Stimulated activated CD8-positive, alpha-beta memory T cell treated with anti-CD3 and anti-CD28 coated beads, Interleukin-2, amount 100 ng/mL, for 48 hours (primary cell): ENCODE results near the gene NPFFR1.
"Not testable (repeated sequence)": the region's sequence is repeated elsewhere in the genome, so short reads cannot be mapped to it uniquely, and the experiment has no call there.

Experiments used
- DNase-seq, 2 donors: peaks; one replicate each; pipeline ENCODE4 v3.0.0-alpha.2; 2020; ENCODE audit warnings: low read depth in 2 of 2

NPFFR1 gene

GRCh38 chr10:70285476-70285831, 1.6 kb upstream of the NPFFR1 start:
- no peak for DNase-seq

GRCh38 chr10:70284542-70285475, 1.0 kb upstream of the NPFFR1 start:
- no peak for DNase-seq

- no peak for DNase-seq
These were observed 746 bp downstream of the NPFFR1 start for GRCh38 chr10:70283071-70283444.

GRCh38 chr10:70281609-70282008, 2.2 kb downstream of the NPFFR1 start:
- DNase-seq, result no peak

- DNase-seq, result no peak
These were observed 3.7 kb downstream of the NPFFR1 start for GRCh38 chr10:70280099-70280498.

GRCh38 chr10:70277396-70278030, 6.3 kb downstream of the NPFFR1 start:
- no peak for DNase-seq

GRCh38 chr10:70274643-70275042, 9.2 kb downstream of the NPFFR1 start:
- no peak for DNase-seq

GRCh38 chr10:70272925-70273316, 10.9 kb downstream of the NPFFR1 start:
- DNase-seq, result no peak

GRCh38 chr10:70271996-70272924, 11.5 kb downstream of the NPFFR1 start:
- no peak for DNase-seq

GRCh38 chr10:70270952-70271351, 12.9 kb downstream of the NPFFR1 start:
- no peak for DNase-seq

GRCh38 chr10:70269741-70270140, 14.1 kb downstream of the NPFFR1 start:
- DNase-seq, result no peak

- DNase-seq, result no peak
These were observed 15.4 kb downstream of the NPFFR1 start for GRCh38 chr10:70268376-70268775.

GRCh38 chr10:70267161-70267933, 16.5 kb downstream of the NPFFR1 start:
- DNase-seq, result no peak

GRCh38 chr10:70266701-70267100, 17.1 kb downstream of the NPFFR1 start:
- no peak for DNase-seq

- no peak for DNase-seq
These were observed 17.7 kb downstream of the NPFFR1 start for GRCh38 chr10:70266056-70266455.

GRCh38 chr10:70265032-70265689, 18.6 kb downstream of the NPFFR1 start:
- no peak for DNase-seq

GRCh38 chr10:70260734-70261133, 23.1 kb downstream of the NPFFR1 start:
- no peak for DNase-seq

- no peak for DNase-seq
These were observed 23.5 kb downstream of the NPFFR1 start for GRCh38 chr10:70260259-70260658.

- no peak for DNase-seq
These were observed 25.6 kb downstream of the NPFFR1 start for GRCh38 chr10:70258216-70258615.

- not testable (repeated sequence) for DNase-seq
These were observed 26.0 kb downstream of the NPFFR1 start for GRCh38 chr10:70257816-70258215.

- no peak for DNase-seq
These were observed 27.3 kb downstream of the NPFFR1 start for GRCh38 chr10:70256463-70256862.
